ENCODE results near the gene RNASET2.
"Not testable (repeated sequence)": the region's sequence is repeated elsewhere in the genome, so short reads cannot be mapped to it uniquely, and the experiment has no call there.

The RNASET2 gene

DNA sequence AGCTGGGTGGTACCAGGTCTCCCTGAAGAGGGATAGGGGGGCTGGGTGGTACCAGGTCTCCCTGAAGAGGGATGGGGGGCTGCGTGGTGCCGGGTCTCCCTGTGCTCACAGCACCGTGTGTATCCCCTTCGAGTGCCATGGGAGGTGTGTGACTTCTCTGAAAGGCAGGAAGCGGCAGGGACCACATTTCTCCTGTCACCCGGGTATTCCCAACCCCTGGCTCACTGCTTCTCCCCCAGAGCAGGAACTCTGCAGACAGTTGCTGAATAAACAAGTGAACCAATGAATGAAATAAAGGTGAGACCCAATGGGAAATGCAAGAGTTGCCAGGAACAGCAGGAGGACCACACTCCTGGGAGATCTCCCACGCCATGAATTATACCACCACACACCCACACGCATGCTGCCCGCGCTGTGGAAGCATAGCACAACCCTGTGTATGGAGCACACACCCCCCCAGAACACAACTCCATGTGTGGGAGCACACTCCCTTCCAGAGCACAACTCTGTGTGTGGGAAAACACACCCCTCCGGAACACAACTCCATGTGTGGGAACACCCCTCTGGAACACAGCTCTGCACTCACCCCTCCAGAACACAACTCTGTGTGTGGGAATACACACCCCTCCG is 50.7 kb downstream of the RNASET2 start:
- in situ Hi-C loops (cut with MboI; ENCODE audit: low sequenced_read_pairs): no loop called here

DNA sequence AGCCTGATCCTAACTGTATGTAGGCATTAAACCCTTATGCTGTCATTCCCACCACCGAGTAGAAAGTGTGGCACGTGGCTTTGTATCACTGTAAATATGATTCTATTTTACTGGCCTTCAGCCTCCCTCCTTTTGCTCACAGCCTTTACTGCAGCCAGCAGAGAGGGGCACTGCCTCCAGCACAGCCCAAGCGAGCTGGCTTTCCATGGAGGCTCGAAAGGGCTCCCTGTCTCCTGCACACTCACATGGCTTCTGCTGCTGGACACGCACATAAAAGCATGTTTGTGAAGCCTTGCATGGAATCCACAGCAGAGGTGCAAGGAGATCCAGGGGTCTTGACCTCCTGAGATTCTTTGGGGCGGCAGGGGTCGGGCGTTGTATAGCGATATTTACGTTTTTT is 51.3 kb downstream of the RNASET2 start:
- in situ Hi-C loops (cut with MboI; ENCODE audit: low sequenced_read_pairs): no loop called here

DNA sequence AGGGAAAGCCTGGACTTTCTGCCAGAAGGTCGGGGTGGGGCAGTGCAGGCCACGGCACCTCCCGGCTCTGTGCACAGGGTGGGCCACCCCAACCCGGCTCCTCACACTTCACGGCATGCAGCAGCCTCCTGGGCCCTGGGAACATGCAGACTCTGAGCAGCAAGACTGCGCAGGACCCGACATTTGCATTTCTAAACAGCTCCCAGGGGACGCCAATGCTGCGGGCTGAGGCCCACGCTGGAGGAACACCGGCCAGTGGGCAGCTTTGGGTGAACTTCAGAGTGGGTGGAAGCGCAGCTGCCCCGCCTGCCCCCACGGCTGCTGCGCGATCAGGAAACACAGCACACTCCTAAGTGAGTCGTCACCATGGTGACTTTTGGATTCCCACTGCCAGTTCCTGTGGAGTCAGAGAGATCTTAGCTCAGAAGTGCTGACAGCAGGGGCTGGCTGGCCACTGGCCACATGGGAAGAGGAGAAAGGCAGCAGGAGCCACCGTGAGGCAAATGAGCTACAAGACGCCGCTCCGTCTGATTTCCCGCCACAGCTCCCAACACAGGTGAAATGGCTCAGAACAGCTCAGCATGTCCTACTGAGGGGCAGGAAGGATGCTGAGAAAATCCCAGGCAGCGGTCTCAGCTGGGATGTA is 52.1 kb downstream of the RNASET2 start:
- in situ Hi-C loops (cut with MboI; ENCODE audit: low sequenced_read_pairs): no loop called here

DNA sequence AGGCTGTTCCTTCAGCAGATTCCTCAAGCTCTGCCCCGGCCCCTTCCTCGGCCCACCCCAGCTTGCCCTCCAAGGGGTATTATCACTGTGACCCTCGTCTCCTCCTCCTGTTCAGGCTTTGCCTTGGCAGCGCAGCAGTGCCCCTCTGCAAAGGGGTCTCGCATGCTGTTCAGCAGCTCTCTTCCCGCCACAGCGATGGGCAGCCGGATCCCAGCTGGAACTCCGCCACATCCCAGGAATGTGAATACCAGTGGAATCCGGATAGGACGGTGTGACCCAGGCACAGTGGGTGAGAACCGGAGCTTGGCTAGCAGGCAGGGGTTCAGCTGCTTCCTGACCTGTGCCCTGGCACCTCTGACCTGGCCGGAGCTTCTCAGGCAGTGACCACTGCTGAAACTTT is 52.9 kb downstream of the RNASET2 start:
- in situ Hi-C loops (cut with MboI; ENCODE audit: low sequenced_read_pairs): no loop called here

DNA sequence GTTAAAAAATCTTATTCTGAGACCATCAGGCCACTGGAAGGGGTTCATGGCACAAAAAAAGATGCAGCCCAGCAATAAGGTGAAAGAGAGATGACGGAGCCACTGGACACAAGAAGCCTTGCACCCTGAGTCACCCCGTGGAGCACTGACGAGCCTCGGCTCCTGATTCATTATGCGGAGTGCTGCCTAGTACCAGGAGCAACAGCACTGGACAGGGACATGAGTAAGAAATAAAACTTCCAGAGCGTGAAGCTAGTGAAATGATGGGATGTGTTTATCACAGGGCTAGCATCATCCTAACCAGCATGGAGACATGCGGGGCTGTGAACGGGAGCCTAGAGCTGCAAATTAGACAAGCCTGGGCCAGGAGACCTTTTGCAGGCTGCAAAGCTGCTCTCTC is 53.3 kb downstream of the RNASET2 start:
- in situ Hi-C loops (cut with MboI; ENCODE audit: low sequenced_read_pairs): no loop called here

DNA sequence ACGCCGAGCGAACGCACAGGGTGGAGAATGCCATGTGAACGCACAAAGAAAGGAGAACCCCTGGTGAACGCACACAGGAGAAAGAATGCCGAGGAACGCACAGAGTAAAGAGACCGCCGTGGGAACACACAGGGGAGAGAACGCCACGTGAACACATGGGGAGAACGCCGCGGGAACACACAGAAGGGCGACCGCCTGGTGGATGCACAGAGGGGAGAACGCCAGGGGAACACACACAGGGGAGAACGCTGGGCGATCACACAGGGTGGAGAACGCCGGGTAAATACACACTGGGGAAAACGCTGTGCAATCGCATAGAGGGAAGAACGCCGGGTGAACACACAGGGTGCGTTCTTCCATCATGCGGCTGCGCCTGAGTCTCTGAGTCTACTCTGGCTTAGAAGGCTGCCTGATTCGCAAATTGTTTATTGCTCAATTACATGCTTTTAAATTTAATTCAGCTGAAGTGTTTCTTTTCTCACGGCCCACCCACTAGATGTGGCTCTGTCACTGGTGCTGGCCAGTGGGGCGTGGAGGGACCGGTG is 54.1 kb downstream of the RNASET2 start:
- in situ Hi-C loops (cut with MboI; ENCODE audit: low sequenced_read_pairs): no loop called here

DNA sequence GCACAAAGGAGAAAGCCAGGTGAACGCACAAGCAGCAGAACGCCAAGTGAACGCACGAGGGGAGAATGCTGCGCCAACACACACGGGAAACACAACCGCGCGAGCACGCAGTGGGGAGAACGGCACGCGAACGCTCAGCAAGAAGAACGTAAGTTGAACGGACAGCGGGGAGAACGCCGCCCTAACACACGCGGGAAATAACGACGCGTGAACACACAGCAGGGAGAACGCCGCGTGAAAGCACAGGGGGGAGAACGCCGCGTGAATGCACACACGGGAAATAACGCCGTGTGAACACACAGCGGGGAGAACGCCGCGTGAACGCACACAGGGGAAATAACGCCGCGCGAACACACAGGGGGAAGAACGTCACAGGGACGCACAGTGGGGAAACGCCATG is 54.7 kb downstream of the RNASET2 start:
- in situ Hi-C loops (cut with MboI; ENCODE audit: low sequenced_read_pairs): no loop called here

DNA sequence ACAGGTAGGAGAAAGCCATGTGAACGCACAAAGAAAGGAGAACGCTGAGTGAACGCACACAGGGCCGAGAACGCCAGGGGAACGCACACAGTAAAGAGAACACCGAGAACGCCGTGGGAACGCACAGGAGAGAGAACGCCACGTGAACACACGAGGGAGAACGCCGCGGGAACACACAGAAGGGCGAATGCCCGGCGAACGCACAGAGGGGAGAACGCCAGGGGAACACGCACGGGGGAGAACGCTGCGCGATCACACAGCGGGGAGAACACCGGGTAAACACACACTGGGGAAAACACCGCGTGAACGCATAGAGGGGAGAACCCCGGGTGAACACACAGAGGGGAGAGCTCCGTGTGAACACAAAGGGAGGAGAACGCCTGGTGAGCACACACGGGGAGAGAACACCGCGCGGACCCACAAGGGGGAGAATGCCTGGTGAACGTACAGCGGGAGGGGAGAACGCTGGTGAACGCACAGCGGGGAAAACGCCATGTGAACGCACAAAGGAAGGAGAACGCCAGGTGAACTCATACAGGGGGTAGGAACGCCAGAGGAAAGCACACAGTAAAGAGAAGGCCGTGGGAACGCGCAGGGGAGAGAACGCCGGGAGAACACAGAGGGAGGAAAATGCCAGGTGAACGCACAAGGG is 55.3 kb downstream of the RNASET2 start:
- in situ Hi-C loops (cut with MboI; ENCODE audit: low sequenced_read_pairs): no loop called here

DNA sequence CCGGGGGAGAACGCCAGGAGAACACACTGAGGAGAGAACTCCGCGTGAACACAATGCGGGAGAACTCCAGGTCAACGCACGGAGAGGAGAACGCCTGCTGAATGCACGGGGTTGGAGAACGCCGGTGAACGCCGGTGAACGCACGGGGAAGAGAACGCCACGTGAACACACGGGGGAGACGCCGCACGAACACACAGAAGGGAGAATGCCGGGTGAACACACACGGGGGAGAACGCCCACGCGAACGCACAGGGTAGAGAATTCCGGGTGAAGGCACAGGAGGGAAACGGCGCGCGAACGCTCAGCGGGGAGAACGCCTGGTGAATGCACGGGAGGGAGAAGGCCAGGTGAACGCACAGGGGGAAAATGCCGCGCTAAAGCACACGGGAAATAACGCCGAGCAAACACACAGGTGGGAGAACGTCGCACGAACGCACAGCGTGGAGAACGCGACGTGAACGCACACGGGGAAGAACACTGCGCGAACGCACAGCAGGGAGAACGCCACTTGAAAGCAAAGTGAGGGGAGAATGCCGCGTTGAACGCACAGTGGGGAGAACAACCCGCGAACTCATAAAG is 56.1 kb downstream of the RNASET2 start:
- in situ Hi-C loops (cut with MboI; ENCODE audit: low sequenced_read_pairs): no loop called here

DNA sequence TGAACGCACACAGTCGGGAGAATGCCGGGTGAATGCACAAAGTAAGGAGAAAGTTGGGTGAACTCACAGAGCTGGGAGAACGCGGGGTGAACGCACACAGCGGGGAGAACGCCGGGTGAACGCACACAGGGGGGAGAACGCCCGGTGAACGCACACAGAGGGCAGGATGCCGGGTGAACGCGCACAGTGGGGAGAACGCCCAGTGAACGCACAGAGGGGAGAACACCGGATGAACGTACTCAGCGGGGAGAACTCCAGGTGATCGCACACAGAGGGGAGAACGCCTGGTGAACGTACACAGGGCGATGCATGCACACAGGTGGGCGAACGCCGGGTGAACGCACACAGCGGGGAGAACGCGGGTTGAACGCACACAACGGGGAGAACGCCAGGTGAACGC is 57.4 kb downstream of the RNASET2 start:
- in situ Hi-C loops (cut with MboI; ENCODE audit: low sequenced_read_pairs): no loop called here

DNA sequence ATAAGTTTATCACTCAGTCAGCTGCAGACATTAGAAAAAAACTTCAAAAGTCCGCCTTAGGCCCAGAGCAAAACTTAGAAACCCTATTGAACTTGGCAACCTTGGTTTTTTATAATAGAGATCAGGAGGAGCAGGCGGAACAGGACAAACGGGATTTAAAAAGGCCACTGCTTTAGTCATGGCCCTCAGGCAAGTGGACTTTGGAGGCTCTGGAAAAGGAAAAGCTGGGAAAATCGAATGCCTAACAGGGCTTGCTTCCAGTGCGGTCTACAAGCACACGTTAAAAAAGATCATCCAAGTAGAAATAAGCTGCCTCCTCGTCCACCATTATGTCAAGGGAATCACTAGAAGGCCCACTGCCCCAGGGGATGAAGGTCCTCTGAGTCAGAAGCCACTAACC is 61.7 kb downstream of the RNASET2 start:
- in situ Hi-C loops (cut with MboI; ENCODE audit: low sequenced_read_pairs): not testable (repeated sequence)

DNA sequence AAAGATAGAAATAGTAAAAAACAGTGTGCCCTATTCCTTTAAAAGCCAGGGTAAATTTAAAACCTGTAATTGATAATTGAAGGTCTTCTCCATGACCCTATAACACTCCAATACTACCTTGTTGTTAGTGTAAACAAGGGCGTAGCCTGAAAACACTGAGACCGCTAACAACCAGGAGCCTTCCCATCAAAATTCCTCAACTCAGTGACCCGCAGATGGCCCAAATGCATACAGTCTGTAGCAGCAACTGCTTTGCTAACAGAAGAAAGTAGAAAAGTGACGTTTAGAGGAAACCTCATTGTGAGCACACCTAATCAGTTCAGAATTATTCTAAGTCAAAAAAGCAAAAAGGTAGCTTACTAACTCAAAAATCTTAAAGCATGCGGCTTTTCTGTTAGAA is 63.9 kb downstream of the RNASET2 start:
- in situ Hi-C loops (cut with MboI; ENCODE audit: low sequenced_read_pairs): not testable (repeated sequence)

DNA sequence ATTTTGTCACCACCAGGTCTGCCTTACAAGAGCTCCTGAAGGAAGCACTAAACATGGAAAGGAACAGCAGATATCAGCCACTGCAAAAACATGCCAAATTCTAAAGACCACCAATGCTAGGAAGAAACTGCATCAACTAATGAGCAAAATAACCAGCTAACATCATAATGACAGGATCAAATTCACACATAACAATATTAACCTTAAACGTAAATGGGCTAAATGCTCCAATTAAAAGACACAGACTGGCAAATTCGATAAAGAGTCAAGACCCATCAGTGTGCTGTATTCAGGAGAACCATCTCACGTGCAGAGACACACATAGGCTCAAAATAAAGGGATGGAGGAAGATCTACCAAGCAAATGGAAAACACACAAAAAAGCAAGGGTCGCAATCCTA is 69.6 kb downstream of the RNASET2 start:
- in situ Hi-C loops (cut with MboI; ENCODE audit: low sequenced_read_pairs): not testable (repeated sequence)

DNA sequence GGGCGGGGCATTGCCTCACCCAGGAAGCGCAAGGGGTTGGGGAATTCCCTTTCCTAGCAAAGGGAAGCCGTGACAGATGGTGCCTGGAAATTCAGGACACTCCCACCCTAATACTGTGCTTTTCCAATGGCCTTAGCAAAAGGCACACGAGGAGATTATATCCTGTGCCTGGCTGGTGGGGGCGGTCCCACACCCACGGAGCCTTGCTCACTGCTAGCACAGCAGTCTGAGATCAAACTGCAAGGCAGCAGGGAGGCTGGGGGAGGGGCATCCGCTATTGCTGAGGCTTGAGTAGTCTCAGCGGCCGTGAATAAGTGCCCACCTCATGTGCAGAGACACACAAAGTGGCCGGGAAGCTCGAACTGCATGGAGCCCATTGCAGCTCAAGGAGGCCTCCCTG is 71.4 kb downstream of the RNASET2 start:
- in situ Hi-C loops (cut with MboI; ENCODE audit: low sequenced_read_pairs): not testable (repeated sequence)

DNA sequence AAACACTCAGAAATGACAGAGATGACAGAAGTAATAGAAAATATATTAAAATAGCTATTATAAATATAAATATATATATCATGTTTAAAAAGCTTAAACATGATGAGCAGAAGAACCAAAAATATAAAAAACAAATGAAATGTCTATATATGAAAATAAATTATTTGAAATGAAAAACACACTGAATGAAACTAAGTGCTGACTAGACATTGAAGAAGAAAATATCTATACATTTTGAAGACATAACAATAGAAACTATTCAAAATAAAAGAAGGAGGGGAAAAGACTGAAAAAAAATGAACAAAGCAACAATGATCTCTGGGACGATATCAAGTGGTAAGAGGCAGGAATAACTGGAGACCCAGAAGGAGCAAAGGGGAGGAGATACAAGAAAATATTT is 76.8 kb downstream of the RNASET2 start:
- in situ Hi-C loops (cut with MboI; ENCODE audit: low sequenced_read_pairs): no loop called here
